IPS-NIHi11 (cell line): Measurements from ENCODE around the gene RAB11FIP5.
"Not testable (repeated sequence)": the region's sequence is repeated elsewhere in the genome, so short reads cannot be mapped to it uniquely, and the experiment has no call there.

Experiments
- DNase-seq: peaks from one replicate; pipeline ENCODE4 v3.0.0; 2012; ENCODE audit warnings: mixed read lengths, low spot score

RAB11FIP5 gene

GRCh38 chr2:73070643-73071359 is 41.9 kb downstream of the RAB11FIP5 start:
- DNase-seq = peak; percentile 75

DNA sequence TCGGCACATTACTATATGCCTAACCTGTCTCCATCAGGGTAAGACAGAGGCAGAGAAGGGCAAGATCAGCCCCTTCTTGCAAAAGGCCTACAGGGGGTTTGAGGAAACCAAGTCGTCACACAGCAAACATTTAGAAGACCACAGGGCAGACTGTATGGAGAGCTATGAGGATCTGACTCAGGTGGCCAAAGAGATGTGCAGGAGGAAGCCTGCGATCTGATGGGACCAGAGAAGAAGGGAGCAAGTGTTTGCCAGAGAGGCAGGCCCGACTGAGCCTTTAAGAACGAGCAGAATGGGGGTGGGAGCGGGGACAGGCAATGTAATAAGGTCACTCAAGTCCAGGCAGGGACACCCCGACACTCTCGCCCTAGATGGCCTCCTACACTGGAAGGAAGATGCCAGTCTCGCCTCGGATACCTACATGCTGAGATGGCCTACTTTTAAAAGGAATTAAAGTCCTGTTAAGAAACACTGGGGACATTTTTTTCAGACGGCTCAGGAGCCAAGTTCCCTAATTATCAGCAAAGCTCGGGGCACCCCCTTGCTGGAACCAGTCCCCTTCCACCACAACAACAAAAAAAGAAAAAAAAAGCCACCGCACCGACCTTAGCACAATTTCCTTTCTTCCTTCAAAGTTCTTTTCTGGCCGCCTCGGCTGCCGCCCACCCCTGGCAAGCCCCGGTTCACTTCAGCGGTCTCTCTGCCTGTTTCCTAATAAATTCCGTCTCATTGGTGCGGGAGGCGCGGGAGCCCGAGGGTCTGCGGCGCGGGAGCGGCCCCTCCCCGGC is 42.7 kb downstream of the RAB11FIP5 start:
- no peak for DNase-seq

DNA sequence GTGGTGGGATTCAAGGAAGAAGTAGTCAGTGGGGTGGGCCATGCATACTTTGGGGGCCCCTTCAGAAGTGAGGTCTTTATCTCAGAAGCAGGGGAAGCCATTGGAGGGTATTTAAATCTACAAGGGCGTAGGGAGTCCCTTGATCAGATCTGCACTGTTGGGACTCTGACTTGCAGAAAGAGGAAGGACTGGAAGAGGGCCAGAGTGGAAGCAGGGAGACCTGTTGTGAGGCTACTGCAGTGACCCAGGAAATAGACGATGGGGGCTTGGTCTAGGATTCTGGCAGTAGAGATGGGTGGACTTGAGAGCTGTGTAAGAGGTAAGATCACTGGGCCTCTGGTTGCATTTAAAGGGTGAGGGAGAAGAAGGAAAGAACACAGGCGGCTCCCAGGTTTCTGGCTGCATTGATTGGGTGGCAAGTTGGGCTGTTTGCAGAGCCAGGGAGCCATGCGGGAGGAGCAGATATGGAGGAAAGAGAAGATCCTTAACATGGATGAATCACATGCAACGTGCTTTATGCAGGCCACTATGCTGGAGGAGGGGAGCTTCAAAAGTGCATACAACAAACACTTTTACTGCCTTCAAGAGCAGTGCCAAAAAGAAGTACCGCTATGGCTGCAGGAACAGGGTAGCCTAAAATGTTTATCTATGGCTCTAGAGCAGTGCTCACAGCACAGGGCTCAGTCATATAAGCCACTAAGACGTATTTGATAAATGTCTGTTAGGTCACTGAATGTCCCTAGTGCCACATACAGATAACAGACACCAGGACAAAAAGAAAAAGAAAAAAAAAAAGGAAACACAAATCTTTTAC is 43.5 kb downstream of the RAB11FIP5 start:
- no peak for DNase-seq

DNA sequence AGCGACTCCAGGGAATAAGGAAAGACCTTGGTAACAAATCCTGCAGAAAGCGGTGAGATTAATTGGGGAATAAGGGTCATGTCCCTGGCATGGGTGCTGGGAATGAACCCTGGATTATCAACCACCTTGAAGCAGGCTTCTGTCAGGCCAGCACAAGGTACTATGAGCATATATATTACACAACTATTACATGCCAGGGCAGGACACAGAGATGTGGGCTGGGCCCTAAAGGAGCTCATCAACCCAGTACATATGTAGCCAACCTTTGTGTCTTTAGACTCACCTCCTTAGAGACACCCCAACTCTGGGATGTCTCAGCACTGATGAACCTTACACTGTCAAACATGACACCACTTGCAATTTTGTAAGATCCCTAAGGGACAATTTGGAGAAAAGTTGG is 44.6 kb downstream of the RAB11FIP5 start:
- DNase-seq = no peak

DNA sequence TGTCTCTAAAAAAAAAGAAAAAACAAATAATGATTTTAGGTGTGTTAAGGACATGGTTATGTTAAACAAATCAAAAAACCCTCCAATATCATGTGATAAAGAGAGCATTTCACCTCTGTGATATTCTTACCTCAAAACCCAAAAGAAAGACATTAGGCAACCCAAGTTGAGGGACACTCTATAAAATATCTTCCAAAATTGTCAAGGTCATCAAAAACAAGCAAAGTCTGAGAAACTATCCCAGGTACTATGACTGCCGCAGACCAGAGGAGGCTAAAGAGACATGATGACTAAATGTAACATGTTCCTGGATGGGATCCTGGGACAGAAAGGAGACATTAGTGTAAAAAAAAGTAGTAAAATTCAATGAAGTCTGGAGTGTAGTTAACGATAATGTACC is 45.7 kb downstream of the RAB11FIP5 start:
- no peak for DNase-seq

GRCh38 chr2:73065070-73065469 is 47.7 kb downstream of the RAB11FIP5 start:
- not testable (repeated sequence) for DNase-seq

DNA sequence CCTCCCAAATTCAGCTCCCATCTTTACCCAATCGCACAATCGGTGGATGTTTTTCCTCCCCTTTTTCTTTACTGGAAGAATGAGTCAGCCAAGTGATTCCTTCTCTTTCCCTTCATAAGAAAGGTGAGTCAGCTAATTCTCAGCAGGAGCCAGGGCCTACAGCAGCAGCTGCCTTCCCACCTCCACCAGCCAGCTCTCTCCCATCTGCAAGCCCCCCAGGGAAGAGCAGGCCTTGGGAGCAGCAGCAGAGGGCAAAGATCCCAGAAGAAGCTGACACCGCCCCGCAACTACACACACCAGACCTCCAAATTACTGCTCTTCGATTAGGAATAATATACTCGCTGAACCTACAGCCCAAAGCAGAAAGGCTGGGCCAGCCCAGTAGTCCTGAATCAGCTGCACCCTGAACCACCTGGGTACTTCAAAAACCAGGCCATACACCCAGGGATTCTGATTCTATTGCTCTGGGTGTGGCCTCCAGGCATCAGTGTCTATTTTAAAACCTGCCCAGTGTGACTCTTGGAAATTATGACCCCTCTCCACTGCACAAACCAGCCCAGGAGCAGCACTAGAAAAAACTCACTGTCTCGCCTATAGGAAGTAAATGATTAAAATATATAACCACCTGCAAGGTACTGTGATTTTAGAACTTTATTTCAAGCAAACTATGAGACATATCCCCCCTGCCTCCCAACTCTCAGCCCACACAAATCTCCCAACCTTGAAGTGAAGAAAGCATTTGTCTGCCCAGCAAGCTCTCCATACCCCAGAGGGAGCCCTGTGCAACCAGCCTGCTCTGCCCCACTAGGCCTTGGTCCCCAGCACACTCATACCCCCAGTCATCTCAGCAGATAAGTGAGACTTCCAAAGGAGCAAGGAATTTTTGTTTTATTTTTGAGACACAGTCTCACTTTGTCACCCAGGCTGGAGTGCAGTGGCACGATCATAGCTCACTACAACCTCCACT is 48.6 kb downstream of the RAB11FIP5 start:
- DNase-seq = no peak

DNA sequence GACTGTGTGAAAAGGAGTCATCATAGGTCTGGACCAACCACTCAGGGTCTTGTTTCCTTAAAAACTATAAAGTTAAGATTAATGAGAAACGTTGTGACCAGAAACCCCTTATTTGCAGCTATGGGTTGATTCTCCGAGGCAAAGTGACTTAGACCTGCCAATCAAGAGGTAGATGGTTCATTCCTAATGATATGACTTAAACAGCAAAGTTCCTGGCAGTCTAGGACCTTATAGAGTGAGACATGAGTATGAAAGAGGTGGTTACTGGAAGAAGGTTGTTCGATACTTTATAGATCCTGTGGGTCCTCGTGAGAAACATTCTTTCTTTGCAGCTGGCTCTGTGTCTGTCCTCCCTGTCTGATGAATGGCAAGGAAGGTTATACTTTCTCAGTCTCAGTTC is 49.3 kb downstream of the RAB11FIP5 start:
- no peak for DNase-seq

DNA sequence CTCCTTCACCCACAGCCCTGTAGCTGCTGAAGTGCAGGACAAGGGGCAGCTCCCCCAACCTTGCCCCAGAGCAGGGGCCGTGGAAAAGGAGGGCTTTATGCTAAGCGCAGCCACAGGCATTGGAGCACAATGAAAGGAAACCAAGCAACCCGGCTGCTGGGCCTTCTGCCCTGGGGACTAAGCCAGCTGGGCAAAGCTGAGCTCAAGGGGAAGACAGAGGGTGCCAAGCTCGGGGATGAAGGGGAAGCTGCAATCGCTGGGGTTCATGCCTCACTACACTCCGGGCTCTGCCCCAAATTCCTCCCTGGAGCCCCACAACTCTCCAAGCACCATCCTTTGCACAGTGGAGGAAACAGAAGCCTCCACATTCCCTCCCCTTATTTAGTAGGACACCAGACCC is 53.6 kb downstream of the RAB11FIP5 start:
- DNase-seq = no peak

GRCh38 chr2:73054980-73055379 is 57.8 kb downstream of the RAB11FIP5 start:
- no peak for DNase-seq

DNA sequence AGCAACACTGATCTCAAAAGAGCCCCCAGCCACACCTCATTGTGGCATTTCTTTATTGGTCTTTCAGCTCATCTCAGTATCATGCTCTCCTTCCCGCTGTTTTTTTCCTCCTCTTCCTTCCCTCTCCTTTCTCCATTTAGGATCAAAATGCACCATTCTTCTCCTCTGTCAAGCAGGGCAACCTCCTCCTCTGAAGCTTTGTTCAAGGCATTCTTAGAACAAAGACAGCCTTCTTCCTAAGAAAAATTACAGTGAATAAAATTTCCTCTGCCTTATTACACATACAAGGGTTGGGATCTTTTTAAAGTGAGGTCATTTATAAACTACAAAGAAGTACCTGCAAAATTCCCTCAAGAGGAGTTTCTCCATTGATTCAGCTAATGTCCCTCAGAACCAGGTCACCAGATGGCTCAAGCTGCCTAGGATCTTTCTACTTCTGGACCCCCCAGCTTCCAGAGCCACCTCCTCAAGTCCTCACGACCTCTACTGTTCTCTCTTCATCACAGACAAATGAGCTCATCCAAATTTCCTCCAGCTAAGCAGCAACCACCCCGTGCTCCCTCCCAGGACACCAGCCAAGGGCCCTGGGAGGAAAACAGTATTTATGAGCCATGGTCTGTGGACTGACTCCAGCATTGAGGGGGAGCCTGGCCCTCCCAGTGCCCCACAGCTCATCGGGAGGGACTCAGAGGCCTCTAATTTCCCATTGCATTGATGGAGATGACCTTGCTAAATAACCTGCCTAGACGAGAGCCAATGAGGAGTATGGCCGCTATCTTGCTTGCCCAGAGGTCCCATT is 59.2 kb downstream of the RAB11FIP5 start:
- DNase-seq = no peak

GRCh38 chr2:73050121-73050545 is 62.6 kb downstream of the RAB11FIP5 start:
- peak; percentile 46 for DNase-seq

- no peak for DNase-seq
These were observed 68.6 kb downstream of the RAB11FIP5 start for GRCh38 chr2:73043929-73044832.

DNA sequence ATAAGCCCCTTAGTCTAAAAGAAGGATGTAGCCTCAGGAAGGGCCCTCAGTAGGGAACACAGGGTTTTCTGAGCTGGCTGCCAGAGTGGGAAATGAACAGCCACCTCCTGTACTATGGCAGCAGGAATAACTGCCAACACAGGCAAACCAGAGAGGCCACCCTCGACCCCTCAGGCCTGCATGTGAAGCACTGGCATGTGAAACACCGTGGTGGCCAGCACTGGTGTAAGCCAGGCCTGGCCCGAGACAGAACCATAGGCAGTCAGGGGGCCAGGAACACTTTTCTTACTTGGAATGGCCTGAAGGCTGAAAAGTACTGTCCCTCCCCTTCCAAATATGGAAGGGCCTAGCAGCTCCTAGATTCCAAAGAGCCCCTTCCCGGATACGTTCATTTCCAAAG is 69.5 kb downstream of the RAB11FIP5 start:
- no peak for DNase-seq

GRCh38 chr2:73037947-73038585 is 74.7 kb downstream of the RAB11FIP5 start:
- DNase-seq = no peak

DNA sequence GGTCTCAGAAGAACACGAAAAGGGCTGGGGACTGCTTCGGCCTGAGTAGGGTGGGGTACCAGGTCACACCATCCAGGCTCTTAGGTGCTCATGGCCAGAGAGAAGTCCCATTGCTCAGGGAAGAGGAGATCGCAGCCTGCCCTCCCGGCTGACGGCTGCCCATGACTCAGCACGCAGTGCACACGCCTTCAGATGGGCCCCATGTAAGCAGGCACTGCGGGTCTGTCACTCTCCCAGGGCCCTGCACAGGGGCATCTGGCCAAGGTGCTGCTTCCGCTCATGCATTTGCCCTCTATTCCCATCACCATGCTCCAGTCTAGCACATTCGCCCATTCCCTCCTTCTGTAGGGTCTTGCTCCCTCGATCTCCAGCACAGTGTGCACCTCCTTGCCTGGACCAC is 76.0 kb downstream of the RAB11FIP5 start:
- no peak for DNase-seq

DNA sequence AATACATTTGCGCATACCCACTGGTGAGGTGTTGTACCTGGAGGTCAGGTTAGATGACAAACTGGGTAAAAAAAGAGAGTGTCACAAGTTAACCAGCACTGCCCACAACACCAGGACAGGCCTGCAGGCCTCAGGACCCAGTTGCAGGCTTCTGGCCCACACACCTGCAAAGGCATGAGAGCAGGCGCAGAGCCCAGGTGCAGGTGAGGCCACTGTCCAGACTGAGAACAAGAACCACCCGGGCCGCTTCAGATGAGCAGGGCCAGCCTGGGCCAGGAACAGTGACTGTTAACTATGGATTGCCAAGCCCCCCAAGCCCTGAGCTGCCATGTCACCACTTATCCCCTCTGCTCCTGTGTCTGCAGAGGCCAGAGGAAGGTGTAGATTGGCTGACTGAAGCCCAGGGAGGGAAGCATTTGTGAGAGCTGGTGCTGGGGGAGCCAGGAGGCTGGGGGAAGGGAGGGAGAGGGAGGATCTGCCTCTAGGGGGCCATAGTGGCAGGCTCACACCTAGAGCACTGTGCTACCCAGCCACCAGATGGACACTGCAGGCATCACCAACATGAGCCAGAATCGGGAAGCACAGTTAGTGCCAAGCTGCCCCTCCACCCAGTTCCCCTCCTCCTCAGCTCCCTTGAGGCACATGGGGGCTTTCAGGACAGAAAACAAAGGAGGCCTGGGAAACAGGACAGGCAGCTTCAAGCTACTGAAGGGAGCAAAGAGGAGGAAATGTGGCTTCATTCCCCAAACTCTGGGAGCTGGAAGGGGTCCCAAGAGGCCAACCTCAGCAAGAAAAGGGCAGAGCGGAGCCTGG is 76.6 kb downstream of the RAB11FIP5 start:
- peak; percentile 55 for DNase-seq
